Stimulated activated CD4-positive, alpha-beta T cell treated with anti-CD3 and anti-CD28 coated beads, Interleukin-4, amount 100 ng/mL, for 4 hours (primary cell): Measurements from ENCODE around the gene CUTA.

ENCODE experiments used
- DNase-seq, 2 experiments: peaks; one replicate each; pipeline ENCODE4 v3.0.0-alpha.2; 2020

The CUTA gene

GRCh38 chr6:33438978-33439594 is 21.2 kb upstream of the CUTA start:
- no peak for DNase-seq

- DNase-seq, result no peak
Measured at GRCh38 chr6:33437666-33438065, 19.8 kb upstream of the CUTA start.

GRCh38 chr6:33434961-33435360 is 17.1 kb upstream of the CUTA start:
- DNase-seq, result no peak

- DNase-seq, result no peak
Measured at GRCh38 chr6:33433544-33434191, 15.8 kb upstream of the CUTA start.

- DNase-seq, result no peak
Measured at GRCh38 chr6:33433001-33433543, 15.2 kb upstream of the CUTA start.

DNA sequence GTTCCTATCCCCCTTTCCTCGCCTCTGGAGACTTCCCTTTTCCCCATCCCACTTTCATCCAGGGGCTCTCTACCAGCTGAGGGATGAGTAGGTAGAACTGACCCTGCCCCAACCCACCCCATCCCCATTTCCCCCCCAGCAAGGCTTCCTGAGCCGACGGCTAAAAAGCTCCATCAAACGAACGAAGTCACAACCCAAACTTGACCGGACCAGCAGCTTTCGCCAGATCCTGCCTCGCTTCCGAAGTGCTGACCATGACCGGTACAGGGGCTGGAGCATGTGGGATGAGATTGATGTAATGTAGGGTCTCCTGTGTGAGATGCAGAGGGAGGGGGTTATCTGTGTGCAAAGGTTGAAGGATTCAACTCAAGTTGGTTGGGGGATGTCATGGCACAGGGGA is 14.6 kb upstream of the CUTA start:
- DNase-seq, result no peak

DNA sequence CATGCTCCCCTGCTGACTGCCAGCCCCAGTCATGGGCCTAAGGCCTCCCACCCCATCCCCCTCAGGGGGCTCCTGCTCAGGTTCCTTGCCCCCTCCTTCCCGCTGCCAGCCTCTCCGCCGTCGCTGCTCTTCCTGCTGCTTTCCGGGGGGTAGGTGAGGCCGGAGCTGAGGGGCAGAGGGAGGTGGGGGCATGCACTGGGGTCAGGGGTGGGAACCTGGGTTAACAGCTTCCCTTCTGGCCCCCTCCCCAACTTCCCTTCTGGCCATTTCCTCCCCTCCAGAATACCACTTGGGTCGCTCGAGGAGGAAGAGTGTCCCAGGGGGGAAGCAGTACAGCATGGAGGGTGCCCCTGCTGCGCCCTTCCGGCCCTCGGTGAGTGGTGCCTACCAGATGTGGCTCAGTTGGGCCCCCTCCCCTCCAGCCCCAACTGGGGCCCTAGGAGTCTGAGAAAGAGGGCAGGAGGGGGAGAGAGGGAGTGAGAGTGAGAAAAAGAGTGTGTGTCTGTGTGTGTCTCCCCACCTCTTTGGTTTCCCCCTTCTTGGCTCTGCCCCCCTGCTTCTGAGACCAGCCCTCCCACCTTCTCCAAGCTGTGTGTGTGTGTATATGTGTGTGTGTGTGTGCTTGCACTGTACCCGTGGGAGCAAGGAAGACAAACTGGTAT is 14.1 kb upstream of the CUTA start:
- DNase-seq, result no peak

GRCh38 chr6:33430991-33431879 is 13.3 kb upstream of the CUTA start:
- DNase-seq, result peak; percentile 69 to 75

DNA sequence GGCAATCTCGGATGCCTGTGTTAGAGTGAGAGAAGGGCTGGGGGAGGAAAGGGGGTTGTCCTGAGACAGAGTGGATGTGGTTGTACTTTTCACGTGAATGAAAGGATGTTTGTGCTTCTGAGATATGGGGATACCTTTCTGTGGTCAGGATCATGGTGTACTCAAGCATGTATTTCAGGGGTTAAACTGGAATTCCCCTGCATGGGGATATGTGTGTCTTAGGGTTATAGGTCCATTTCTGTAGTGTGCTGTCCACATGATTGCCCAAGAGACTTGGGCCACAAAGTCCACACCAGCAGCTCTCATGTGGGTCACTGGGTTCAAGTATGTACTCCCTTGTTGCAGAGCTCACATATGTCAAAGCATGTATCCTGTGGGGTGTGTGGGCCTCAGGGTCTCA is 12.4 kb upstream of the CUTA start:
- no peak for DNase-seq

DNA sequence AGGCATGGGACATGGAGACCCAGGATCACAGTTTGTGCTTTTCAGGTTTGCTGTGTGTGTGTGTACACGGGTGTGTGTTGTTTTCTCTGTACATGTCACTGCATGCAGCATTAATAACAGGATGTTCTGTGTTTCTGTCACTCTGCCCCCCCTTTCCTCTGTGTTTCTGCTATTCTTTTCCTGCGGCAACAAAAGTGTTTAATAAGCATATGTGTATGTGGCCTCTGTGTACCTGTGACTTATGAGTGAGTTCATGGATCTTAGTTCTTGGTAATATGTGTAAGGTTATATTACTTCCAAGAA is 11.8 kb upstream of the CUTA start:
- DNase-seq, result no peak

- DNase-seq, result no peak
Measured at GRCh38 chr6:33428966-33429749, 11.3 kb upstream of the CUTA start.

- peak in 1 of 2 experiments; percentile 23 for DNase-seq
Measured at GRCh38 chr6:33428224-33428965, 10.5 kb upstream of the CUTA start.

GRCh38 chr6:33427585-33428223 is 9.8 kb upstream of the CUTA start:
- DNase-seq, result peak; percentile 65 to 68

- peak in 1 of 2 experiments; percentile 19 for DNase-seq
Measured at GRCh38 chr6:33426590-33427511, 8.9 kb upstream of the CUTA start.

DNA sequence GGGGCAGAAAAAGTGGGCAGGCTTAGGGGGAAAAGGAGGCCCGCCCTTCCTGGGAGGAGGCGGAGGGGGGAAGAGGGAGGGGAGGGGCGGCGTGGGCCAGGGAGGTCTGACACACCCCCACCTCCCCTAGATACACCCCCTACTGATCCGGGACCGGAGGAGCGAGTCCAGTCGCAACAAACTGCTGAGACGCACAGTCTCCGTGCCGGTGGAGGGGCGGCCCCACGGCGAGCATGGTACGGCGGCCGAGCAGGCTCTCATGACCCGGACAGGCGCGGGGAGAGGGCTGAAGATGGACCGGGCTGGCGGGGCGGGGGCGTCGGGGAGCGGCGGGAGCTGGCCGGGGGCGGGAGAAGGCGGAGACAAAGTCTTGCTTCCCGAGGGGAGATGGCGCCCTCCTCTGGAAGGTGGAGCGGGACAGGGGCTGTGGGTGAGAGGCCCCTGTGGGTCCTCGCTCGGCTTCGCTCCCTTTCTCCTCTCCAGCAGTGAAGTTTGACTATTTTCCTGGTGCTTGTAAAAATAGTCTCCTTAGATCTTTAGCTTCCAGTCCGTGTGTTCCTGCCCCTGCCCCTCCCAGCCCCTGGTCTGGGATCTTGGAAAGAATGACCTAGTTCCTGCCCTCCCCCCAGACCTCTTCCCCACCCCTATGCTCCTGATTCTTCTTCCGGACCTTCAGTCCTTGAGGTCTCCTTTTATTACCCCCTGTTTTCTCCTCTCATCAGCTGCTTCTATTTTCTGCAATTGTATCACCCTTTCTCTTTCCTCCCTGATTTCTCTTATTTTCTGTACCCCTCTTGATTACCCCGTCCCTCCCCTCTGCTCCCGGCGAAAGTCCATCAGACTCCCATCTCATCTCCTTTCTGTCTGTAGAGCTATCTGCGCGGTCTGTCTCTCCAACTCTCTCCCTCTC is 8.0 kb upstream of the CUTA start:
- DNase-seq, result peak; percentile 74 to 83

- no peak for DNase-seq
Measured at GRCh38 chr6:33424855-33425667, 7.2 kb upstream of the CUTA start.

DNA sequence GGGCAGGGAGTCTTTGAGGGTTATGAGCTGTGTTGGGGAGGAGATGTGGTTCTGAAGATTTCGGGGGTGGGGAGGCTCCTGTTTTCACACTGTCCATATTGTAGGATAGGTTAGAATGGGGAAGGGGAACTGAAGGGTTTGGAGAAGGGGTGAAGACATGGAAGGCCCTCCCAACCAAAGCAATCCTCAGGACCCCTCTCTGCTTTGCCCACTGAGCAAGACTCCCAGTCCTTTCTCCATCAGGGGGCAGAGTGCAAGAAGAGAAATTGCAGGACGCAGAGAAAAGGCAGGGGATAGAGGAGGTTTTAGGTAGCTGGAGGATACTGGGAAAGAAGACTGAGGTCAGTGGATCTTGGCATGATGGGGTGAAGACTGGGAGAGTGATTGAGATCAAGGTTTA is 5.9 kb upstream of the CUTA start:
- DNase-seq, result no peak

DNA sequence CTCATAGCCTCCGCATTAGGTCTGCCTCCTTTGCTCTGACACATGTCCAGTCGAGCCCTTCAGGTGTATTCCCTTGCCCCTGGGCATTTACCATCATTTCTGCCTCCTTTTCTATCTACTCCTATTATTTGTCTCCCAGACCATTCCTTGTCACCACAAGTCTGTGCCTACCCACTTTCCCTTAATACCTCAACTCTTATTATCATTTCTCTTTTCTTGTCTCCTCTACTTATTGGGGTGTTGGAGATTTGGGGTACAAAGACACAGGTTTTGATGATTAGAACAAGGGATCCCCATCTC is 3.4 kb upstream of the CUTA start:
- DNase-seq, result no peak
